OCI-LY1 (cell line): ENCODE data around the gene CDH13.

Experiments
- H2AFZ ChIP-seq: fragments of 200-600 bp; sonication (generic), shearing (Covaris generic); 2 replicates; pipeline ENCODE4 v1.6.0; 2014; ENCODE audit warnings: antibody characterized with exemption, mild to moderate bottlenecking, low read length
- H3F3A ChIP-seq: fragments of 200-600 bp; sonication (generic), shearing (Covaris generic); 2 replicates; pipeline ENCODE4 v1.6.0; 2014; ENCODE audit warnings: mild to moderate bottlenecking, antibody characterized with exemption, low read length, moderate library complexity; ENCODE audit not compliant: insufficient read depth
- H3K27ac ChIP-seq: fragments of 200-600 bp; sonication (generic); 2 replicates; pipeline ENCODE4 v1.5.1; 2014; ENCODE audit warnings: low read length, mixed run types, mild to moderate bottlenecking, low read depth; ENCODE audit not compliant: poor library complexity, severe bottlenecking
- H3K27me3 ChIP-seq: fragments of 200-600 bp; sonication (generic); 2 replicates; pipeline ENCODE4 v1.6.0; 2014; ENCODE audit warnings: antibody characterized with exemption, mild to moderate bottlenecking, low read length, moderate library complexity; ENCODE audit not compliant: insufficient read depth
- H3K36me3 ChIP-seq: fragments of 200-600 bp; sonication (generic); 2 replicates; pipeline ENCODE4 v1.6.1; 2014; ENCODE audit warnings: mild to moderate bottlenecking, antibody characterized with exemption, low read length, moderate library complexity, mixed read lengths; ENCODE audit not compliant: insufficient read depth
- H3K4me1 ChIP-seq: fragments of 200-600 bp; sonication (generic); 2 replicates; pipeline ENCODE4 v1.5.1; 2014; ENCODE audit warnings: mild to moderate bottlenecking, low read length, moderate library complexity; ENCODE audit not compliant: insufficient read depth, severe bottlenecking
- H3K4me2 ChIP-seq: fragments of 200-600 bp; sonication (generic), shearing (Covaris generic); 2 replicates; pipeline ENCODE4 v1.6.1; 2014; ENCODE audit warnings: low read length
- H3K4me3 ChIP-seq: fragments of 200-600 bp; sonication (generic); 2 replicates; pipeline ENCODE4 v1.5.1; 2014; ENCODE audit warnings: low read length, low read depth, mild to moderate bottlenecking, mixed read lengths; ENCODE audit not compliant: poor library complexity, severe bottlenecking
- H3K79me2 ChIP-seq: fragments of 200-600 bp; shearing (Covaris generic); 2 replicates; pipeline ENCODE4 v1.6.1; 2016; ENCODE audit warnings: mixed run types, low read length, mixed read lengths; ENCODE audit not compliant: insufficient read depth
- H3K9ac ChIP-seq: fragments of 200-600 bp; sonication (generic), shearing (Covaris generic); 2 replicates; pipeline ENCODE4 v1.6.1; 2014; ENCODE audit warnings: mild to moderate bottlenecking, low read length, mixed read lengths
- H3K9me2 ChIP-seq: fragments of 200-600 bp; sonication (generic), shearing (Covaris generic); 2 replicates; pipeline ENCODE4 v1.6.1; 2014; ENCODE audit warnings: low read depth, mild to moderate bottlenecking, low read length, mixed read lengths
- H3K9me3 ChIP-seq: fragments of 200-600 bp; shearing (Covaris generic); 2 replicates; pipeline ENCODE4 v1.6.1; 2014; ENCODE audit warnings: low read length, mixed read lengths
- H4K20me1 ChIP-seq: fragments of 200-600 bp; sonication (generic), shearing (Covaris generic); 2 replicates; pipeline ENCODE4 v1.6.0; 2016; ENCODE audit warnings: mild to moderate bottlenecking, low read length; ENCODE audit not compliant: insufficient read depth
- EZH2 ChIP-seq: fragments of 200-600 bp; sonication (generic), shearing (Covaris generic); IDR thresholded peaks from 2 replicates; pipeline ENCODE4 v1.8.0; 2017; ENCODE audit warnings: borderline replicate concordance, mixed run types, mild to moderate bottlenecking, antibody characterized with exemption, low read length, moderate library complexity, mixed read lengths
- TF ChIP-seq, protein P1 (sequence below): fragments of 200-600 bp; sonication (generic), shearing (Covaris generic); IDR thresholded peaks from 2 replicates; pipeline ENCODE4 v1.5.1; 2017; ENCODE audit warnings: mild to moderate bottlenecking, antibody characterized with exemption, low read length, moderate library complexity, mixed read lengths

Gene CDH13

DNA sequence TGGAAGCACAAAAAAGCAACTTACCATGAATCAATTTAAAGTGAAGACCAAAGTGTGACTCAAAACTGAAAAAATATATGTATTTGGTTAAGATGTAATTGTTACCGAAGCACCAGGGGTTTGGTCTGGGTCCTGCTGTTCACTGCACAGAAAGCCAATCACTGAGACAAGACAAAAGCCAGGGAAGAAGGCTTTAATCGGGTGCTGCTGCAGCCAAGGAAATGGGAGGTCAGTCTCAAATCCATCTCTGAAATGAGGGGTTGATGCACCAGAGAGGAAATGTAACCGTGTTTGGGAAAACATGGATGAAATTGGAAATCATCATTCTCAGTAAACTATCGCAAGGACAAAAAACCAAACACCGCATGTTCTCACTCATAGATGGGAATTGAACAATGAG lies 1107.4 kb downstream of the CDH13 start:
- TF ChIP-seq, protein P1, sequence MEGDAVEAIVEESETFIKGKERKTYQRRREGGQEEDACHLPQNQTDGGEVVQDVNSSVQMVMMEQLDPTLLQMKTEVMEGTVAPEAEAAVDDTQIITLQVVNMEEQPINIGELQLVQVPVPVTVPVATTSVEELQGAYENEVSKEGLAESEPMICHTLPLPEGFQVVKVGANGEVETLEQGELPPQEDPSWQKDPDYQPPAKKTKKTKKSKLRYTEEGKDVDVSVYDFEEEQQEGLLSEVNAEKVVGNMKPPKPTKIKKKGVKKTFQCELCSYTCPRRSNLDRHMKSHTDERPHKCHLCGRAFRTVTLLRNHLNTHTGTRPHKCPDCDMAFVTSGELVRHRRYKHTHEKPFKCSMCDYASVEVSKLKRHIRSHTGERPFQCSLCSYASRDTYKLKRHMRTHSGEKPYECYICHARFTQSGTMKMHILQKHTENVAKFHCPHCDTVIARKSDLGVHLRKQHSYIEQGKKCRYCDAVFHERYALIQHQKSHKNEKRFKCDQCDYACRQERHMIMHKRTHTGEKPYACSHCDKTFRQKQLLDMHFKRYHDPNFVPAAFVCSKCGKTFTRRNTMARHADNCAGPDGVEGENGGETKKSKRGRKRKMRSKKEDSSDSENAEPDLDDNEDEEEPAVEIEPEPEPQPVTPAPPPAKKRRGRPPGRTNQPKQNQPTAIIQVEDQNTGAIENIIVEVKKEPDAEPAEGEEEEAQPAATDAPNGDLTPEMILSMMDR, result no peak
- no peak for TF ChIP-seq EZH2
- Histone ChIP-seq H3K79me2 (no peaks in the 10 kb centered on the region), H3K9me2 (no peaks in the 10 kb centered on the region), H4K20me1 (no peaks in the 10 kb centered on the region), H3K4me1 (no peaks in the 10 kb centered on the region), H3K27ac (no peak overlapping the region), H3F3A (no peaks in the 10 kb centered on the region), H3K9me3 (peaks cover 7% of the 10 kb centered on the region; the same call in 1 of the 2 replicates), H3K4me3 (no peak overlapping the region), H3K9ac (no peak overlapping the region), H3K4me2 (no peak overlapping the region), H2AFZ (no peak overlapping the region), H3K36me3 (no peaks in the 10 kb centered on the region), H3K27me3 (no peaks in the 10 kb centered on the region; the same call in 1 of the 2 replicates)

DNA sequence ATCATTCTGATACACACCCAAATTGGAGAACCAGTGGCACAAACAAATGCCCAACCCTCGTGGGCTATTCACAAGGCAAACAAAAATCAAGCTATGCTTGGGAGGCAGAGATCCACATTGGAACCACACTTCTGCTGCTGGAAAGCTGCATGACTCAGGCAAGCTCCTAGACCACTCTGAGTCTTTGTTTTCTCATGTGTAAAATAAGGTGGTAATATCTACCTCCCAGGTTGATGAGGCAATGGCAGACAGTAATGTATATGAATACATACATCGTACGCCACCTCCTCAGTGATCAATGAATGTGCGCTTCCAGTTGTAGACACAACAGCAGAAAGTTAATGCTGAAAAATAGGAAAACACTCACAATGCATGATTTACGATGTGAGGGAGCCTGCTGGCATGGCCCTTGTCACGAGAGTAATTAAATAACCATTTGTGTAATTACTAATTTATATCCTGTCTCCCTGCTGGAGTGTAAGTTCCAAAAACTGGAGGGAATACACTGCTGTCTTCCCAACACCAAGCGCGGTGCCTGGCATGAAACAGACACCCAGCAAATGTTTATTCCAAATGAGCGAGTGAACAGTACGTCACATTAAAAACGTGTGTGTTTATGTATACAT lies 1111.1 kb downstream of the CDH13 start:
- Histone ChIP-seq H3K4me2 (no peak overlapping the region), H3K27me3 (no peaks in the 10 kb centered on the region; the same call in 1 of the 2 replicates), H3K4me1 (no peaks in the 10 kb centered on the region), H4K20me1 (no peaks in the 10 kb centered on the region), H3K9me3 (peaks cover 7% of the 10 kb centered on the region; the same call in 1 of the 2 replicates), H3K36me3 (no peaks in the 10 kb centered on the region), H3K27ac (no peak overlapping the region), H3K4me3 (no peak overlapping the region), H2AFZ (no peak overlapping the region), H3K9ac (no peak overlapping the region), H3F3A (no peaks in the 10 kb centered on the region), H3K79me2 (no peaks in the 10 kb centered on the region), H3K9me2 (no peaks in the 10 kb centered on the region)
- TF ChIP-seq EZH2, result no peak
- TF ChIP-seq, protein P1, result no peak

DNA sequence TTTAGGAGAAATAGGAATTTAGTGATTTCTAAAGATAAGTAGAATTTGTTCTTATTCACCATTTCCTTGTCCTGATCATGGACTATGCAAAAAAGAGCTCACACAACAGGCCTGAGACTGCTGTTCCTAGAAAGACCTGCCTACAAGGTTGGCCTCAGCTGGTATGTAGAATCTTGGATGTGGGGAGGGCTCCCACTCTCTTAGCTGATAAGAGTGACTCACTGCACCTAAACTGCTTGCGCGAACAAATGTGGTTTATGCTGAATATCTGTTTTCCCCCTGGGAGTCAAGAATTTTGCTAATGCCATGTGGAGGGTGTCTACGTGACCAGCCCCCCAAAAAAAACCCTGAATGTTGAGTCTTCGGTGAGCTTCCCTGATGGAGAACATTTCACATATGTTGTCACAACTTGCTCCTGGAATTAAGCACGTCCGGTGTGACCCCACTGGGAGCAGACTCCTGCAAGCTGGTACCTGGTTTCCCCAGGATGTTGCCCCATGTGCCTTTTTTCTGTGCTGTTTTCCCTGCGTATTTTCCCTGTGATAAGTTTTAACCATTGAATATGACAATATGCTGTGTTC lies 1112.2 kb downstream of the CDH13 start:
- Histone ChIP-seq H3K4me1 (no peaks in the 10 kb centered on the region), H4K20me1 (no peaks in the 10 kb centered on the region), H3K9me2 (no peaks in the 10 kb centered on the region), H3K36me3 (no peaks in the 10 kb centered on the region), H3K4me3 (no peak overlapping the region), H3K9ac (no peak overlapping the region), H3K9me3 (peaks cover 5% of the 10 kb centered on the region; the same call in 1 of the 2 replicates), H3K27me3 (no peaks in the 10 kb centered on the region; the same call in 1 of the 2 replicates), H2AFZ (no peak overlapping the region), H3K79me2 (no peaks in the 10 kb centered on the region), H3K27ac (no peak overlapping the region), H3F3A (no peaks in the 10 kb centered on the region), H3K4me2 (no peak overlapping the region)
- TF ChIP-seq, protein P1, result no peak
- TF ChIP-seq EZH2, result no peak
